HEK293 (cell line): ENCODE data around the gene ENDOG.
A peak's percentile ranks its signal among the peaks of the same experiment; 100 is the strongest.

Experiments
- BCL11B ChIP-seq: fragments of 450-650 bp; formaldehyde crosslinking; IDR thresholded peaks from 2 replicates; pipeline ENCODE4 v1.5.1; 2016; ENCODE audit warnings: low read depth, missing biosample characterization, missing genetic modification characterization
- GLI2 ChIP-seq: fragments of 450-650 bp; formaldehyde crosslinking; IDR thresholded peaks from 2 replicates; pipeline ENCODE4; 2017; ENCODE audit warnings: missing biosample characterization, missing genetic modification characterization, low read depth, borderline replicate concordance
- HOXA7 ChIP-seq: sonication (generic); formaldehyde crosslinking; IDR thresholded peaks from 2 replicates; pipeline ENCODE4 v1.8.1; 2022; ENCODE audit warnings: missing genetic modification reagents, borderline replicate concordance
- KLF1 ChIP-seq: fragments of 450-650 bp; formaldehyde crosslinking; IDR thresholded peaks from 2 replicates; pipeline ENCODE4 v1.5.1; 2016; ENCODE audit warnings: missing biosample characterization, missing genetic modification characterization
- KLF10 ChIP-seq: fragments of 450-650 bp; IDR thresholded peaks from 2 replicates; pipeline ENCODE4 v1.5.1; 2018; ENCODE audit warnings: missing biosample characterization, mild to moderate bottlenecking, missing genetic modification characterization
- KLF8 ChIP-seq: fragments of 450-650 bp; formaldehyde crosslinking; IDR thresholded peaks from 2 replicates; pipeline ENCODE4 v1.5.1; 2016; ENCODE audit warnings: missing biosample characterization, missing genetic modification characterization
- MYNN ChIP-seq: fragments of 450-650 bp; formaldehyde crosslinking; IDR thresholded peaks from 2 replicates; pipeline ENCODE4 v1.5.1; 2016; ENCODE audit warnings: missing biosample characterization, missing genetic modification characterization, borderline replicate concordance
- PATZ1 ChIP-seq: fragments of 450-650 bp; formaldehyde crosslinking; IDR thresholded peaks from 2 replicates; pipeline ENCODE4 v1.5.1; 2016; ENCODE audit warnings: missing biosample characterization, missing genetic modification characterization
- REST ChIP-seq: fragments of 450-650 bp; formaldehyde crosslinking; IDR thresholded peaks from 2 replicates; pipeline ENCODE4 v1.5.1; 2016; ENCODE audit warnings: missing biosample characterization, missing genetic modification characterization
- SP3 ChIP-seq: fragments of 450-650 bp; formaldehyde crosslinking; IDR thresholded peaks from 2 replicates; pipeline ENCODE4 v1.5.1; 2016; ENCODE audit warnings: missing biosample characterization, missing genetic modification characterization
- TCF7L2 ChIP-seq: IDR thresholded peaks from 2 replicates; pipeline ENCODE4 v1.6.1; 2011; ENCODE audit warnings: low read depth, mild to moderate bottlenecking, inconsistent platforms, low read length, moderate library complexity, borderline replicate concordance
- ZBTB10 ChIP-seq: fragments of 450-650 bp; formaldehyde crosslinking; IDR thresholded peaks from 2 replicates; pipeline ENCODE4 v1.5.1; 2016; ENCODE audit warnings: missing biosample characterization, missing genetic modification characterization
- ZBTB21 ChIP-seq: fragments of 450-650 bp; formaldehyde crosslinking; IDR thresholded peaks from 2 replicates; pipeline ENCODE4 v1.5.1; 2017; ENCODE audit warnings: missing biosample characterization, missing genetic modification characterization
- ZBTB7A ChIP-seq: fragments of 450-650 bp; formaldehyde crosslinking; IDR thresholded peaks from 2 replicates; pipeline ENCODE4 v1.5.1; 2016; ENCODE audit warnings: low read depth, missing biosample characterization, missing genetic modification characterization
- ZFP37 ChIP-seq: fragments of 450-650 bp; formaldehyde crosslinking; IDR thresholded peaks from 2 replicates; pipeline ENCODE4 v1.5.1; 2016; ENCODE audit warnings: missing biosample characterization, missing genetic modification characterization
- ZNF37A ChIP-seq: fragments of 450-650 bp; IDR thresholded peaks from 2 replicates; pipeline ENCODE4 v1.5.1; 2018; ENCODE audit warnings: missing biosample characterization, missing genetic modification characterization
- ZNF416 ChIP-seq: fragments of 450-650 bp; formaldehyde crosslinking; IDR thresholded peaks from 2 replicates; pipeline ENCODE4 v1.5.1; 2016; ENCODE audit warnings: missing biosample characterization, missing genetic modification characterization
- ZNF433 ChIP-seq: fragments of 450-650 bp; formaldehyde crosslinking; IDR thresholded peaks from 2 replicates; pipeline ENCODE4 v1.5.1; 2016; ENCODE audit warnings: missing biosample characterization, missing genetic modification characterization, low read depth
- ZNF449 ChIP-seq: fragments of 450-650 bp; formaldehyde crosslinking; IDR thresholded peaks from 2 replicates; pipeline ENCODE4 v1.5.1; 2017; ENCODE audit warnings: missing biosample characterization, mild to moderate bottlenecking, missing genetic modification characterization, moderate library complexity
- ZNF513 ChIP-seq: fragments of 450-650 bp; IDR thresholded peaks from 2 replicates; pipeline ENCODE4 v1.5.1; 2018; ENCODE audit warnings: missing biosample characterization, missing genetic modification characterization
- ZNF544 ChIP-seq: fragments of 450-650 bp; formaldehyde crosslinking; IDR thresholded peaks from 2 replicates; pipeline ENCODE4 v1.5.0; 2017; ENCODE audit warnings: missing biosample characterization, missing genetic modification characterization
- ZNF610 ChIP-seq: fragments of 450-650 bp; formaldehyde crosslinking; IDR thresholded peaks from 2 replicates; pipeline ENCODE4 v1.5.1; 2016; ENCODE audit warnings: missing biosample characterization, missing genetic modification characterization, borderline replicate concordance
- ZNF639 ChIP-seq: fragments of 450-650 bp; formaldehyde crosslinking; IDR thresholded peaks from 2 replicates; pipeline ENCODE4 v1.5.1; 2016; ENCODE audit warnings: missing biosample characterization, missing genetic modification characterization
- ZNF677 ChIP-seq: fragments of 450-650 bp; IDR thresholded peaks from 2 replicates; pipeline ENCODE4 v1.5.0; 2018; ENCODE audit warnings: missing biosample characterization, mild to moderate bottlenecking, missing genetic modification characterization, moderate library complexity
- ZNF707 ChIP-seq: fragments of 450-650 bp; formaldehyde crosslinking; IDR thresholded peaks from 2 replicates; pipeline ENCODE4 v1.5.1; 2016; ENCODE audit warnings: missing biosample characterization, missing genetic modification characterization
- ZNF777 ChIP-seq: fragments of 450-650 bp; formaldehyde crosslinking; IDR thresholded peaks from 2 replicates; pipeline ENCODE4 v1.5.1; 2017; ENCODE audit warnings: missing biosample characterization, missing genetic modification characterization, borderline replicate concordance

The ENDOG gene

GRCh38 chr9:128771745-128772519, 46.4 kb upstream of the ENDOG start, which contains the start of gene ZER1 (continued):
- TF ChIP-seq BCL11B (tag by site-specific recombination) (no peak), ZBTB21 (tag by site-specific recombination) (peak; percentile 51; the same call in 1 of the 2 replicates), KLF1 (tag by site-specific recombination) (peak; percentile 78), ZNF610 (tag by site-specific recombination) (peak; percentile 84; the same call in 1 of the 2 replicates), ZNF37A (tag by site-specific recombination) (0 out of 2 replicates have a peak, but pooled peaks have one; percentile 55), ZBTB10 (tag by site-specific recombination) (no peak), SP3 (tag by site-specific recombination) (peak; percentile 90), REST (tag by site-specific recombination) (0 out of 2 replicates have a peak, but pooled peaks have one; percentile 19), ZNF416 (tag by site-specific recombination) (no peak), ZNF433 (tag by site-specific recombination) (no peak), ZNF544 (tag by site-specific recombination) (no peak), ZNF639 (peak; percentile 91; the same call in 1 of the 2 replicates), KLF10 (tag by site-specific recombination) (peak; percentile 90), HOXA7 (CRISPR knock-in tag) (no peak), ZNF449 (tag by site-specific recombination) (peak; percentile 81), PATZ1 (tag by site-specific recombination) (peak; percentile 90), ZNF677 (tag by site-specific recombination) (peak; percentile 48; the same call in 1 of the 2 replicates), ZFP37 (tag by site-specific recombination) (peak; percentile 97), KLF8 (tag by site-specific recombination) (peak; percentile 96), ZNF707 (0 out of 2 replicates have a peak, but pooled peaks have one; percentile 25), ZNF777 (tag by site-specific recombination) (no peak), GLI2 (tag by site-specific recombination) (no peak), ZNF513 (tag by site-specific recombination) (no peak; the same call in 1 of the 2 replicates), TCF7L2 (no peak), MYNN (tag by site-specific recombination) (no peak; the same call in 1 of the 2 replicates), ZBTB7A (tag by site-specific recombination) (peak; percentile 11; the same call in 1 of the 2 replicates)
